Hindlimb muscle (tissue), 1 donor: ENCODE results near the gene NDUFS1. TPM values are rescaled to one million over a fixed set of nuclear protein-coding genes. Genes with fewer than 3 reads are reported as not detected.
A peak's percentile ranks its signal among the peaks of the same experiment; 100 is the strongest.
"Not testable (repeated sequence)": the region's sequence is repeated elsewhere in the genome, so short reads cannot be mapped to it uniquely, and the experiment has no call there.

Experiments used
- DNase-seq: peaks from one replicate; pipeline ENCODE4 v3.0.0-alpha.2; 2013
- polyA plus RNA-seq: library from polyadenylated mRNA; unstranded; fragments of 120-200 nt; gene quantifications from one replicate; pipeline ENCODE4 v1.2.1, GENCODE V29; 2013; ENCODE audit not compliant: insufficient read length

NDUFS1 gene
- polyA plus RNA-seq, 1 donor, result 63.0 TPM

- DNase-seq, result not testable (repeated sequence)
These were observed 3.2 kb upstream of the NDUFS1 start for GRCh38 chr2:206162401-206162800.

DNA sequence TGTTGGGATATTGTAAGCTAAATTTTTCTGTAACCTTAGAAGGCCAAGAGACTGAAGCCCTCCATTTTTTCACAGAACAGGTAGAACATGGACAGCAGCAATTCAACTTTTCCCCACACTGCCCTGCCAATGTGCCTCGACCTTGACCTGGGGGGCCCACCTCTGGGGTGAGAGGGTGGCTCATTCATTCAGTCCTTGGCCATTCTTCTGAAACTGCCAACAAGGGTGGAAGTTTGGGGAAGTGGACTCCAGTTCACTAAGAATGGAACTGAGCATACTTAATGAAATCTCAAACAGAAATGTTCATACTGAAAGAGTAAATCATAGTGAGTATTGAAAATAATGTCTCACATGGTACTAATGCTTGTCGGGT lies 1.5 kb upstream of the NDUFS1 start:
- no peak for DNase-seq

- DNase-seq, result peak; percentile 34
These were observed 1.0 kb upstream of the NDUFS1 start for GRCh38 chr2:206160125-206160806.

DNA sequence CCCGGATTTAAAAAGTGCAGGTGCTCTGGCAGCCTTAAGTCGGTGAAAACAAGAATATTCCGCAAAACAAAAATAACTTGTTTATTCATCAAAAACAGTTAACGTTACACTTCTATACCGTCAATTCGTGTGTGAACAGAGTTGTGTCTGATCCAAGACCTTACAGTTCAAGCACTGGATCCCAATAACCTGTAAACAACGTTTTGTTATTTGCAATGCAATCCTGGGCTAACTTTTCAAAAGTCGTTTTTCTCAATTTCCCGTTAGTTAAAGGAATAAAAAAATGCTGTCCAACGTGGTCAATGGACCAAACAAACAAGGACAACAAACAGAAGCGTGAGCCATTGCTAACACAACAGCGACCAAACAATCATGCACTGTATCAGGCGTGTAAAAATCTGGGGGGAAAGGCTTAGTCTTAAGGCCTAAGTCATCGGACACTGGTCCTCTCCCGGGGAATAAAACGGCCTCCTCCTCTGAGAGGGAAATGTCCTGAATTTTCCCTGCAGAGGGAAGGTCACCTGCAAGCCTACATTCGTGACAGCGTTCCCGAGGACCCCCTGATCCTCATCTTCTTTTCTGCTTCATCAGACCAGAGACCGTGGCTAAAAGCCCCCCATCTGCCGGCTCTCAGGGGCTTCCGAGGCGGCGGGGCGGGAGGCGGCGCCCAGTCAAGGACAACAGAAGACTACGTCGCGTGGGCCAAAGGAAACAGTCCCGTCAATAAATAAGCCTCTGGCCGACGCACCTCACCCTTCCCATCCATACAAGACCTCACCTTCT lies 490 bp downstream of the NDUFS1 start:
- DNase-seq, result no peak

- not testable (repeated sequence) for DNase-seq
These were observed 2.2 kb downstream of the NDUFS1 start for GRCh38 chr2:206157014-206157413.

DNA sequence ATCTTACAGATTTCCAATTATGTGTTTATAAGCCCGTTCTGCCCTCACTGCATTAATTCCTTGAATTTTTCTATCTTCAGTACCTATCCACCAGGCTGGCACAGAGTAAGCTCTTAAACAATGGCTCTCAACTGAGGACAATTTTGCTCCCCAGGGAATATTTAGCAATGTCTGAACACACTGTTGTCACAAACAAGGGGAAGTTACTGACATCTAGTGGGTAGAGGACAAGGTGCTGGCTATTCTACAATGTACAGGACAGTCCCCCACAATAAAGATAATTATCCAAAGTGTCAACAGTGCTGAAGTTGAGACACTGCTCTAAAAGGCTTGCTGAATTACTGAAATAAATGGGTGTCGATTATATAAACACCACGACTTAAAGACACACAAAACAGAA lies 5.0 kb downstream of the NDUFS1 start:
- no peak for DNase-seq

DNA sequence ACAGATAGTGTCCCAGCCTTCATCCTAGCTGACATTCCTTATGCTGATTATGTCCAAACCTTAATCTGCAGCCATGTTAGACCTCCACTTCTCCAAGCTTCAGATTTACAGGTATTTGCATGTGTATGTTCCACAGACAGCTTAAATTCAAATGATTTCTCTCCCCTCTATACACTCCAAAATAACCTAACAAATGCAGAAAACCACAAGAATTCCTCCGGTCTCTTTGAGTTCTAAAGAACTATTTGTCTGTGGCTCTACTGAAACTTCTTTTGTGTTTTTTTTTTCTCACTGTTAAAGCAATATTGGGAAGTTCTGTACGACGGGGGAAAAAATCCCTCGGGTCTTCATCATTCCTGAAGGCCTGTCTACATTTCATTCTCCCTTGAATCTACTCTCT lies 8.6 kb downstream of the NDUFS1 start:
- DNase-seq, result no peak

- no peak for DNase-seq
These were observed 9.1 kb downstream of the NDUFS1 start for GRCh38 chr2:206150168-206150567.

DNA sequence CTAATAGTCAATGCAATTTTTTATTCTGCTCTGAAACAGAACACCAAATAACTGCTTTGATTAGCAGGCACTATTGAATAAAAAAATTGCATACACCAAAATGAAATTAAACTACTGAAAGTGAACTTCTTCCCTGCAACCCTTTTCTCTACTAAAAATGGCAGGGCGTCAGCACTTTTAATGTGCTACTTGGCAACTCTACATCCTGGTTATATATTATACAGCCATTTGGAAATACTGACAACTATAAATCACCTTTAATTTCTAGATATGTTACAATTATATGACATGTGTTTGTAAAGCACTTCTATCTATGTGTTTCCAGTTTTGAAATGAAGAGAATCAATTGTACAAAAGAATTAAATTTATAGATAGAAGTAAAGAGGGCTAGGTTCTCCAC lies 9.9 kb downstream of the NDUFS1 start:
- DNase-seq, result no peak

- no peak for DNase-seq
These were observed 13.6 kb downstream of the NDUFS1 start for GRCh38 chr2:206145665-206146064.

- DNase-seq, result no peak
These were observed 14.9 kb downstream of the NDUFS1 start for GRCh38 chr2:206144383-206144782.

DNA sequence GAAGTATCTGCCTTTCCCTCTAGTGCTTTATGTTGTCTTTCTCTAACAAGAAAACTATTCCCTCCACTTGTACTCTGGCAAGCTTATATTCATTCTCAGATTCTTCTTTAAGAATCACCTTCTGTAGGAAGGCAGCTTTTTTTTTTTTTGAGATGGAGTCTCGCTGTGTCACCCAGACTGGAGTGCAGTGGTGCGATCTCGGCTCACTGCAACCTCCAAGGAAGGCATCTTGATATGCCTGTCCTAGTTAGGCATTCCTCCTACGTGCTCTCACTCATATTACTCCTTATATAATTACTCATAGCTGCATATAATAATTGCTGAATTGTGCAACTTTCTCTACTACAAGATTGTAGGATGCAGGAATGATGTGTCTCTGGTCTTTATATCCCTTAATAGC lies 15.8 kb downstream of the NDUFS1 start:
- DNase-seq, result no peak

- DNase-seq, result no peak
These were observed 31.6 kb downstream of the NDUFS1 start for GRCh38 chr2:206127656-206128055.

DNA sequence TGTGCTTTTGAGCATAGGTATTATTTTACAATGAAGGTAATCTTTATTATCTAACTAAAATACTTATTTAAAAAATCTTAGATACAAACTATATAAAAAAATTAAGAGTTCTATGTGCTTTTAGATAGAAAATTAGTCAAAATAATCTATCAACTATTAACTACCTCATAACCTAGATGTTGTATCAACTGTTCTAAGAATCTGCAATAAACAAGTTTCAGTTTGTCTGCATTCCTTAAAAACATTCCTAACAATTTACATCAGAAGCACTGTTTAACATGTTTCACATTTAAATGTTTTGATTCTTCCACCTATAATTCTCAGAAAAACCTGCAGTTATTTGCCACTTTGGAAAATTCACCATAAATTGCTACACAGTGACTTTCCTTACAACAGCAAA lies 33.3 kb downstream of the NDUFS1 start:
- DNase-seq, result no peak

- not testable (repeated sequence) for DNase-seq
These were observed 36.7 kb downstream of the NDUFS1 start for GRCh38 chr2:206122569-206122968.

DNA sequence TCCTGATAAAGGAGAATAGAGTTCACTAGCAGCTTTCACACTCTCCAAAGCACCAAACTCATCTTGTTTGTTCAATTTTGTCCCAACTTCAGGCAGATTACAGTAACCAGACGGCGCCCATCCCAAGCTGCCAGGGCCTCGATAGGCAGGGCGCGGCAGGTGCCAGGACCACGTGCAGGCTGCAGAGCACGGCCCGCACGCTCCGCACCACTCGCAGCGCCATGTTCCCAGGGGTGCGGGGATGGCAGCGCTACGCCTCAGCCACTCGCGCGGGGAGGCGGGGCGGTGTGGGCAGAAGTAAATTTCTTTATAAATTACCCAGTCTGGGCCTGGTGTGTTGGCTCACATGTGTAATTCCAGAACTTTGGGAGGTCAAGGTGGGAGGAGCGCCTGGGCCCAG lies 43.0 kb downstream of the NDUFS1 start:
- no peak for DNase-seq

- no peak for DNase-seq
These were observed 44.1 kb downstream of the NDUFS1 start for GRCh38 chr2:206115026-206115578.

DNA sequence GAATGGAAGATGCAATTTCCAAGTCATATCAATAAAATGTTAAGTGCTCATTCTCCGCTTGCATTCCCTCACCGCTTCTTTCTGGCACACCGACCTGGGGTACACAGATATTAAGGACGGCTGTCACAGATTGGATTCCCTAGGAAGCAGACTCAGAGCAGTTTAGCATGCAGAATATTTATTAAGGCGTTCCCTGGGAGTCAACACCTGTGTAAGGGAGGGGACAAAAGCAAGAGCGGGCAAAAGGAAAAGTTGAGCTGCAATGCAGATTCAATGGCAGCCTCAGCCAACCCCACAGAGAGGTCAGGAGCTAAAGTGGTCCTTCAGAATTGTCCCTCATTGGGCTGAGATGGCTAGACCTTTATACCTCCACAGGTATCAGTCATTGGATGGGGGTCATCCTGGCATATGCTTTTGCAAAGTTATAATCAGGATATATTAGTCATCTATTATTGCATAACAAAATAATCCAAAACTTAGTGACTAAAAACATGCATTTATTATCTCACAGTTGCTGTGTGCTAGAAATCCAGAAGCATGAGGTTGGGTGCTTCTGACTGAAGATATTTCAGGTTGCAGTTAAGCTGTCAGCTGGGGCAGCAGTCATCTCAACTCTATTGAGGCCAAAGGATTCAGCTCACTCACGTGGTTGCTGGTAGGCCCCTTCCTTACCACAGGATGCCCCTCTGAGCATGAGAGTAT lies 46.2 kb downstream of the NDUFS1 start:
- DNase-seq, result no peak

GRCh38 chr2:206112108-206112507 lies 47.1 kb downstream of the NDUFS1 start:
- DNase-seq, result no peak

DNA sequence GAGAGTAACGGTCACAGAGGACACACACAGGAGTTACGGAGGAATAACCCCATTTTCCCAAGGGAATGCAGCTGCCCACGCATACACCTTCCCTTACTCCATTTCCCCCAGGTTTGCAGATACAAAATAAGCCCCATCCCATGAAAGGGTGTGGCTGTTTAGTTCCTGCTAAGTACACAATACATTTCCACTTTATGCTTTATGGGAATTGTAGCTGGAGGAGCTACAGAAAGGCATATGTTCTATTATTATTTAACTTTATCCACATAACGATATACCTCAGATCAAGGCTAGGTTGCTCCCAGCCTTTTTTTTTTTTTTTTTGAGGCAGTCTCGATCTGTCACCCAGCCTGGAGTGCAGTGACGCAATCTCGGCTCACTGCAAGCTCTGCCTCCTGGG lies 50.5 kb downstream of the NDUFS1 start:
- DNase-seq, result no peak

DNA sequence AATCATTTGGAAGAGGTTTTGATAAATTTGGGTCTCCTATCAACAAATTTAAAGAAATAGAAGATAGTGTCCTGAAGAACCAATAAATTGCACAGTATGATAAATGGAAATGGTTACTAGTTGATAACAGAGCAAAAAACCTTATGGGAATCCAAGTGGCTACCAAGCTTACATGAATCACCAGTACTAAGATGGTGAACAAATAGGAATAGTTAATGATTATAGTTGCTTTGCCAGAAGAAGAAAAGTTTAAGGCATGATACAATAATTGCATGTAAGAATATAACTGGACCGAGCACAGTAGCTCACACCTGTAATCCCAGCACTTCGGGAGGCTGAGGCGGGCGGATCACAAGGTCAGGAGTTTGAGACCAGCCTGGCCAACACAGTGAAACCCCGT lies 53.7 kb downstream of the NDUFS1 start:
- no peak for DNase-seq

- DNase-seq, result no peak
These were observed 54.2 kb downstream of the NDUFS1 start for GRCh38 chr2:206105038-206105437.

DNA sequence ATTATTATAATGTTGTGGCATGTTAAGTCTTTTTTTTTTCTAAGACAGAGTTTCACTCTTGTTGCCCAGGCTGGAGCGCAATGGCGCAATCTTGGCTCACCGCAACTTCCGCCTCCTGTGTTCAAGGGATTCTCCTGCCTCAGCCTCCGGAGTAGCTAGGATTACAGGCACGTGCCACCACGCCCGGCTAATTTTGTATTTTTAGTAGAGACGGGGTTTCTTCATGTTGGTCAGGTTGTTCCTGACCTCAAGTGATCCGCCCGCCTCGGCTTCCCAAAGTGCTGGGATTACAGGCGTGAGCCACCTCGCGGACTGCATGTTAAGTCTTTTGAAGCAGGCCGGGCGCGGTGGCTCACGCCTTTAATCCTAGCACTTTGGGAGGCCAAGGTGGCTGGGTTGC lies 60.4 kb downstream of the NDUFS1 start:
- not testable (repeated sequence) for DNase-seq
